Activated CD4-positive, alpha-beta memory T cell treated with anti-CD3 and anti-CD28 coated beads for 36 hours (primary cell): Measurements from ENCODE around the gene SOAT1. TPM values are rescaled to one million over a fixed set of nuclear protein-coding genes. Genes with fewer than 3 reads are reported as not detected.

ENCODE experiments used
- total RNA-seq, 2 experiments: library from RNA; stranded (reverse); gene quantifications; one replicate each; pipeline ENCODE4 v1.2.3, GENCODE V29; 2021

SOAT1 gene
- total RNA-seq, 2 experiments from 2014 or later, result 37.8 to 42.9 TPM

Other genes starting within 250 kb of the SOAT1 start
- 10 to 100 TPM; 35.7 to 36.7 TPM for gene TOR3A, start 211.7 kb upstream of the SOAT1 start, total RNA-seq
- gene ABL2, start 64.1 kb upstream of the SOAT1 start, total RNA-seq, result 1 to 10 TPM; 8.8 to 9.1 TPM
- under 1 TPM; 0.48 to 0.51 TPM for gene AXDND1, start 72.2 kb downstream of the SOAT1 start, total RNA-seq